ENCODE results near the gene FSCN2.
A peak's percentile ranks its signal among the peaks of the same experiment; 100 is the strongest.

The FSCN2 gene

GRCh38 chr17:81549826-81550225, 21.6 kb downstream of the FSCN2 start:
- peaks cover 22% of the 10 kb centered on the region for H3F3A ChIP-seq (ENCODE audit: insufficient read depth, low read length)
- TF ChIP-seq EZH2 (optimal IDR thresholded peaks at IDR 0.05; ENCODE audit: low read depth, low read length) (no peak), EZH2phosphoT487 (IDR thresholded peaks at IDR 0.05; ENCODE audit: low read length) (no peak), CTCF (IDR thresholded peaks at IDR 0.05; ENCODE audit: low read length) (no peak)
- H3K4me2 ChIP-seq (ENCODE audit: low read depth, low read length), result no peak overlapping the region
- H3K27me3 ChIP-seq (replicated peaks; ENCODE audit: insufficient read depth, low read length), result no peaks in the 10 kb centered on the region
- H3K4me1 ChIP-seq (ENCODE audit: low read length), result peaks cover 16% of the 10 kb centered on the region; the same call in 1 of the 2 replicates
- no peak overlapping the region for H3K27ac ChIP-seq (ENCODE audit: low read length)
- H3K9ac ChIP-seq (ENCODE audit: low read length), result no peak overlapping the region
- H3K79me2 ChIP-seq (ENCODE audit: low read length), result peaks cover 27% of the 10 kb centered on the region
- H4K20me1 ChIP-seq (ENCODE audit: insufficient read depth, low read length), result no peaks in the 10 kb centered on the region
- no peaks in the 10 kb centered on the region for H3K9me2 ChIP-seq (replicated peaks; ENCODE audit: insufficient read depth, low read length)
- H3K36me3 ChIP-seq (replicated peaks; ENCODE audit: insufficient read depth, low read length), result no peaks in the 10 kb centered on the region
- H2AFZ ChIP-seq (ENCODE audit: low read length), result no peak overlapping the region
- H3K4me3 ChIP-seq (ENCODE audit: low read length), result no peak overlapping the region
- DNase-seq, result no peak
- no peaks in the 10 kb centered on the region for H3K9me3 ChIP-seq (replicated peaks; ENCODE audit: insufficient read depth, low read length)

- H3K27ac ChIP-seq (ENCODE audit: low read length), result no peak overlapping the region
- no peak overlapping the region for H3K9ac ChIP-seq (ENCODE audit: low read length)
- no peaks in the 10 kb centered on the region for H3K9me2 ChIP-seq (replicated peaks; ENCODE audit: insufficient read depth, low read length)
- no peaks in the 10 kb centered on the region for H3K36me3 ChIP-seq (replicated peaks; ENCODE audit: insufficient read depth, low read length)
- no peaks in the 10 kb centered on the region for H3K27me3 ChIP-seq (replicated peaks; ENCODE audit: insufficient read depth, low read length)
- no peak overlapping the region for H3K4me2 ChIP-seq (ENCODE audit: low read depth, low read length)
- TF ChIP-seq EZH2phosphoT487 (IDR thresholded peaks at IDR 0.05; ENCODE audit: low read length) (no peak), EZH2 (optimal IDR thresholded peaks at IDR 0.05; ENCODE audit: low read depth, low read length) (no peak), CTCF (IDR thresholded peaks at IDR 0.05; ENCODE audit: low read length) (no peak)
- no peaks in the 10 kb centered on the region for H3K9me3 ChIP-seq (replicated peaks; ENCODE audit: insufficient read depth, low read length)
- no peak overlapping the region for H3K4me3 ChIP-seq (ENCODE audit: low read length)
- H3K79me2 ChIP-seq (ENCODE audit: low read length), result peaks cover 27% of the 10 kb centered on the region
- H4K20me1 ChIP-seq (ENCODE audit: insufficient read depth, low read length), result no peaks in the 10 kb centered on the region
- H3F3A ChIP-seq (ENCODE audit: insufficient read depth, low read length), result peaks cover 22% of the 10 kb centered on the region
- H3K4me1 ChIP-seq (ENCODE audit: low read length), result peaks cover 16% of the 10 kb centered on the region; the same call in 1 of the 2 replicates
- no peak for DNase-seq
- H2AFZ ChIP-seq (ENCODE audit: low read length), result no peak overlapping the region
Measured at GRCh38 chr17:81550285-81550684, 22.1 kb downstream of the FSCN2 start.

- H3K4me2 ChIP-seq (ENCODE audit: low read depth, low read length), result peak overlapping the region; percentile 87
- no peaks in the 10 kb centered on the region for H3K9me3 ChIP-seq (replicated peaks; ENCODE audit: insufficient read depth, low read length)
- H3K36me3 ChIP-seq (replicated peaks; ENCODE audit: insufficient read depth, low read length), result no peaks in the 10 kb centered on the region
- H3K27me3 ChIP-seq (replicated peaks; ENCODE audit: insufficient read depth, low read length), result no peaks in the 10 kb centered on the region
- no peaks in the 10 kb centered on the region for H3K9me2 ChIP-seq (replicated peaks; ENCODE audit: insufficient read depth, low read length)
- no peak overlapping the region for H3K27ac ChIP-seq (ENCODE audit: low read length)
- H2AFZ ChIP-seq (ENCODE audit: low read length), result no peak overlapping the region
- peaks cover 16% of the 10 kb centered on the region; the same call in 1 of the 2 replicates for H3K4me1 ChIP-seq (ENCODE audit: low read length)
- H3K9ac ChIP-seq (ENCODE audit: low read length), result peak overlapping the region; percentile 77; the same call in 1 of the 2 replicates
- TF ChIP-seq EZH2phosphoT487 (IDR thresholded peaks at IDR 0.05; ENCODE audit: low read length) (no peak), CTCF (IDR thresholded peaks at IDR 0.05; ENCODE audit: low read length) (no peak), EZH2 (optimal IDR thresholded peaks at IDR 0.05; ENCODE audit: low read depth, low read length) (no peak)
- H3K79me2 ChIP-seq (ENCODE audit: low read length), result peaks cover 27% of the 10 kb centered on the region
- no peak for DNase-seq
- H3F3A ChIP-seq (ENCODE audit: insufficient read depth, low read length), result peaks cover 22% of the 10 kb centered on the region
- H4K20me1 ChIP-seq (ENCODE audit: insufficient read depth, low read length), result no peaks in the 10 kb centered on the region
- peak overlapping the region; percentile 83 for H3K4me3 ChIP-seq (ENCODE audit: low read length)
Measured at GRCh38 chr17:81550830-81551457, 22.8 kb downstream of the FSCN2 start.

Data from MM.1S (cell line).